Cerebellar cortex (tissue), 1 donor: ENCODE measurements around the gene AICDA.
"Not testable (repeated sequence)": the region's sequence is repeated elsewhere in the genome, so short reads cannot be mapped to it uniquely, and the experiment has no call there.

Experiments used
- DNase-seq: peaks from one replicate; pipeline ENCODE4 v3.0.0-alpha.2; 2015; ENCODE audit warnings: low spot score

The AICDA gene

DNA sequence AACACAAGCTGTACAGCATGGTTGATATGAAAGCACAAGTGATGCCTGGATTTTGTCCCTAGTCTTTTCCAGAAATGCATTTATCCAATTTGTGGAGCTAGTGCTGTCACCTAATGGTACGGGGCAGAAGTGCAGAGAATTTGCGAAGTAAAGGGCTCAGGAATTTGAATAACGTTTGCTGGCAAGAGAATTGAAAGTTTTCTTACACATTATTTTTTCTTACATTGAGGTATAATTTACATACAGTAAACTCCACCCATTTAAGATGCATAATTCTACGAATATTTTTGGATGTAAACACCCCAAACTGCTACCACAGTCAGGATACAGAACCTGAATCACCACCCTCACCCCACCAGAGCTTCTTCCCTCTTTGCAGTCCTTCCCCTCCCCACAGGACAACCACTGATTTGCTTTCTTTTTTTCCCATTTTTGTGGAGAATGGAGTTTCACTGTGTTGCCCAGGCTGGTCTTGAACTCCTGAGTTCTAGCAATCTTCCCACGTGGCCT is 3.5 kb downstream of the AICDA start:
- peak; percentile 36 for DNase-seq

DNA sequence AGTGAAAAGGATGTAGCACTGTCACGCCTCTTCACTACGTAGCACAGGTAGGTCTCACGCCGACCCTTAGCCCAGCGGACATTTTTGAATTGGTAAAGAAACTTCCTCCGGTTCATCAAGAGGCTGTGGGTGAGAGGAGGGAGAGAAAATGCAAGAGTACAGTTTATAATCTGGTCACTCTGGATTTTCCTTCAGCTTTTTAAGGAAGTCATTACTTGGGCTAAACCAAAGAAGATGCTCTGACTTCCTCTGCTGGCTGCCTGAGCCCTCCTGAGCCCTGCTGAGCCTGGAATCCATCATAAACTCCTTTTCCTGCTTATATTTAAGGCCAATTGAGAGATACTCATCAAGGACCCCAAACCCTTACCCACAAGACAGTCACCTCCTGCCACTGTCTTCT is 5.8 kb downstream of the AICDA start:
- DNase-seq: no peak

DNA sequence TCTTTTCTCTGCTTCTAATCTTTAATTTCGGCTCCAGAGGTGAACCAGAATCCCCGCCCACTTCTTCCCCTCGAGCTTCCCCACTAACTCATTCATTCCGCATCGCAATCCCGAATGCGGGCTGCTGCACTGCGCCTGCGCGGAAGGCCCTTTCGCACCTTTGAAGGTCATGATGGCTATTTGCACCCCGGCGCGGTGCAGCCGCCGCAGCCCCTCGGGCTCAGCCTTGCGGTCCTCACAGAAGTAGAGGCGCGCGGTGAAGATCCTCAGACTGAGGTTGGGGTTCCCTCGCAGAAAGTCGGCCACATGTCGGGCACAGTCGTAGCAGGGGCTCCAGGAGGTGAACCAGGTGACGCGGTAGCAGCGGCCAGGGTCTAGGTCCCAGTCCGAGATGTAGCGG is 7.6 kb downstream of the AICDA start:
- DNase-seq: no peak

DNA sequence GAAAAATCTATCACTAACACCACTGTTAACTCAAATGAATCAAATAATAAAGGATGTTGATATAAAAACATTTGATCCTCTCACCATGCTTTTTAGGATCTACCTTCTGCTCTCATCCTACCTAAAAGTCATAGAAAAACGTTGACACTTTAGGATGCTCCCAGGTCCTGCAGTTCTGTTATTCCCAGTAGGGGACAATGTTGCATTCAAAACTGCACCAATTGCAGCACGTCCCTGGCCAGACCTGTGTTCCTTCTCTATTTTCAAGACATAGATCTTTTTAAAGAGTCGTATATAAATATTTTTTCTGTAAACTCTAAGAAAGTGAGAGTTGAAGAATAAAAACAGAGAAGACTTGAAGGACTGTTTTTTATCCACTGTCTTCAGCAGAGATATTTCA is 8.8 kb downstream of the AICDA start:
- no peak for DNase-seq

DNA sequence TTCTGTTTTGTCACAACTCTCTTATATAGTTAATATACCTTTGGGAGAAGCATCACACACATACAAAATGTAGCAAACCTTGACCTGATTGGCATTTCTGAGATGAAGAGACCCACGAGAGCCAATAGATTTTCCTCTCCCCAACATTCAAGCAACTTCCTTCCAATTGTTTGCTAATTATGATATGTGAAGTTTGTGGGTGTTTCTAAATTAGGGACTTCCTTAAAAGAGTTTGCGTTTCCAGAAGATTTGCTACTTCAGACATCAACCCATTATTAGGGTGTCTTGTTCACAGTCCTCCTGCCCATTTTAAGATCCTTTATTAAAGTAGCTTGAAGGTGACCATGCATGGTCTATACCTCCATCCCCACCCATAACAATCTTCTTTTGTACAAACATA is 9.4 kb downstream of the AICDA start:
- DNase-seq: no peak

DNA sequence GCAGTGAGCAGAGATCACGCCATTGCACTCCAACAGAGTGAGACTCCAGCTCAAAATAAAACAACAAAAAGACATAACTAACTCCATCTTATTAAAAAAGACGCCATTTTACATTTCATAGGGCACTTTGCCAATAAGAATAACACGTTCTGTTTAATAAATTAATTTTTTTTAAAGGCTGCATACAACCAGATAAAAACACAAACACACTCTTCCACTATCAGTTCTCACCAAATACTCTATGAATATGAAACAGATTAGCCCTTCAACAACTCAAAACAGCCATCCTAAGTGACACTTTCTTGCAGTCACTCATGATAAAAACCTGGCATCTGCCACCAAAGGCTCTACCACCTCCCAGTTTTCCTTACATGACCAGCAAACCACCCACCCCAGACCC is 16.1 kb downstream of the AICDA start:
- DNase-seq: no peak

DNA sequence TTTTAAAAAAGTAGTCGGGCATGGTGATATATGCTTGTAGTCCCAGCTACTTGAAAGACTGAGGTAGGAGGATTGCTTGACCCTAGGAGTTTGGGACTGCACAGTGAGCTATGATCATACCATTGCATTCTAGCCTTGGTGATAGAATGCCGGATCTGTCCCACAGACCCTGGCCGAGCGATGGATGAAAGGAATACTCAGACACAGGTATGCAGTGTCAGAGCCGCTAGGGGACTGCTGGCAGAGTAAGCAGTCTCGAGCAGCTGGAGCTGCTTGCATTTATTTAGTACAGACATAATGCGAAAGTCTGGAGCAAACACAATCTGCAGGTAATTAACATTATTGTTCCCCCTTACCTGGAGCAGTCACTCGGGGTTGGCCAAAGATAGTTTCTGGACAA is 18.6 kb downstream of the AICDA start:
- DNase-seq: no peak

DNA sequence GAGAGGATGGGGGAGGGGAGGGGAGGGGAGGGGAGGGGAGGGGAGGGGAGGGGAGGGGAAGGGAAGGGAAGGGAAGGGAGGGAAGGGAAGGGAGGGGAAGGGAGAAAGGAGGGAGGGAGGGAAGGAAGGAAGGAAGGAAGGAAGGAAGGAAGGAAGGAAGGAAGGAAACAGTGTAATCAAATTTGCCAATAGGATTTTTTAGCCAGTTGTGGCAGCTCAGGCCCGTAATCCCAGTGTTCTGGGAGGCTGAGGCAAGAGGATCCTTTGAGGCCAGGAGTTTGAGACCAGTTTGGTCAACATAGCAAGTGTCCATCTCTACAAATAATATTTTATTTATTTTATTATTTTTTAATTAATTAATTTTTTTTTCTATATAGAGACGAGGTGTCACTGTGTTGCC is 19.4 kb downstream of the AICDA start:
- DNase-seq: no peak

DNA sequence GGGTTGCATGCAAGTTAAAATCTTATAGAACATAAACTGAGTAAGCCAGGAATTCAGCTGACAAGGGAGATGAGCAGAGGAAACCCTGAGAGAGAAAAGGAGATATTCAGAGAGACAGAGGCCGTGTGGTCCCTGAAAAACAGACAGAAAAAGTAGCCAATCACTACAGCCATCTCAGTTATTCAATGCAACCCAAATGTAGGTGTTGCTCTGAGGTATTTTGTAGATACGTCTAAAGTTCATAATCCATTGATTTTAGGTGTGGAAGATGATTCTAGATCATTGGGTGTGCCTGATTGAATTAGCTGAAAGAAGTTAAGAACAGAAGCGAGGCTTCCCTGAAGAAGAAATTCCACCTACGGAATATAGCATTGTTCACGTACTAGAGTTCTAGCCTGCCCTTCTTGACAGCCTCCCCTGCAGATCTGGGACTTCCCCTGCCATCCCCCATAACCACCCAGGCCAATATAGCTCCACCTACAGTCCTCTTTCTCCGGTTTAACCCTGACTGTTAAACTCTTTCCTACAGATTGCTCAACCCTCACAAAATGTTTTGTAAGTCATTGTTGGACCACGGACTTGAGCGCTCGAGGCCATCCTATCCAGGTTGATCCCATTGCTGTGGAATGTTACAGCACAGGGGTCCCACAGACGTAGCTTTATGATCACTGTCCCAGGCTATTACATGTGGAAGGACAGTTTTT is 21.7 kb downstream of the AICDA start:
- no peak for DNase-seq

DNA sequence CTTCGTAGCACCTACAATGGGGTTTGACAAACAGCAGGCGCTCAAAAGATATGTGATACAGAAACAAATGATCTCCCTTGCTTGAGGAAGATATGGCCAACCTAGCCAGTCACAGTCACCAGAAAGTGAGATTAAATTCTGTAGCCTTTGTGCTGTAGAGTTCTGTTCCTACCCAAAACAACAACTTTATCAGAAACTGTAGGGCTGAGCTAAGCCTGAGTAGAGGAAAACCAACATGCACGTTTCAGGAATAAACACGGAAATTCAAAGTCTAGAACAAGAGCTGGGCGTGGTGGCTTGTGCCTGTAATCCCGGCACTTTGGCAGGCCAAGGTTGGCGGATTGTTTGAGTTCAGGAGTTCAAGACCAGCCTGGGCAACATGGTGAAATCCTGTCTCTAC is 23.0 kb downstream of the AICDA start:
- DNase-seq: no peak

DNA sequence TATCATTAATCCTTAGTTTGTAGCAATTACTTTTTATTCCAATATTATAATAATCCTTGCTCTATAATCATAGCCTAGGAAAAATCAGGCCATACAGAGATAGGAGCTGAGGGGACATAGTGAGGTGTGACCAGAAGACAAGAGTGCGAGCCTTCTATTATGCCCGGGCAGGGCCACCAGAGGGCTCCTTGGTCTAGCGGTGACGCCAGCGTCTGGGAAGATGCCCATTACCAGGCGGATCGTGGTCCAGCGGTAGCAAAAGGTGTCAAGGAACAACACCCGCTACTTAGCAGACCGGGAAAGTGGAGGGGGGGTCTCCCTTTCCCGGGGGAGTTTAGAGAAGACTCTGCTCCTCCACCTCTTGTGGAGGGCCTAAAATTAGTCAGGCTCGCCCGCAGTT is 28.2 kb downstream of the AICDA start:
- DNase-seq: not testable (repeated sequence)

DNA sequence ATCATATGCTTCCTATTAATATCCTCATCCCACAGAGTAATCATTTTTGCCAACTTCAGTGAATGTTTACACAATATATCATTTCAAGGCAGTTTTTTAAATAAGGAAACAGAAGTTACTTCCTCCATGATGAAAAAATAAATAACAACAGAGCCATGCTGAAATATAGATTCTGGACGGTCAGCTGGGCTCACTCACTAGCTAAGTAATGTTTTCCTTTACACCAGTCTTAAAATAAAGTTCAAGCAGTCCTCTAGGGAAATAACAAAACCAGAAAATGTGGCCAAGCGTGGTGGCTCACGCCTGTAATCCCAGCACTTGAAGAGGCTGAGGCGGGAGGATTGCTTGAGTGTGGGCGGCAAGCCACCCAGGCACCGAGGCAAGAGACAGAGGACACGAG is 28.7 kb downstream of the AICDA start:
- DNase-seq: no peak

DNA sequence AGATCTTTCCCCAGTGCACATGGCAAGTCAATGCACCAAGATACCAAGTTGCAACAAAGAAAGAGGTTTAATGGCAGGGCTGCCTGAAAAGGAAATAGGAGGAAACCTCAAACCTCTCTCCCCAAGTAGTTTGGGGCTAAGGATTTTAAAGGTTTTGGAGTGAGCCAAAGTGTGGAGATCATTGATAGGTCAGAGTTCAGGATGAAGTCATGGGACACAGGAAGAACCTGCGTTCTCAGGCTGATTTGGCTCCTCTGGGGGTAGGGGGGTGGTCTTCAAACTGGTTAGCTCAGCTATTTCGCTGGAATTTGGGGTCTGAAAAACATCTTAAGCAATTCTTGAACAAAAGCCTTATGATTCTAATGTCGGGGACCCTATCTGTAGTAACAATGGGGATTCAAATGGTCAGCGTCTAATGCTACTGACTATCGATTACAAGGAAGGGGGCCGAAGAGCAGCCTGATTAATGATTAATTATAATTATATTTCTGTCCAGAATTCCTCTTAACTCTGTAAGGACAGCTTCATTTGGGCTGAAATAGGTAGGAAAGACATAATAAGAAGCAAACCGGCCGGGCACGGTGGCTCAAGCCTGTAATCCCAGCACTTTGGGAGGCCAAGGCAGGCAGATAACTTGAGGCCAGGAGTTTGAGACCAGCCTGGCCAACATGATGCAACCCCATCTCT is 31.4 kb downstream of the AICDA start:
- DNase-seq: no peak

DNA sequence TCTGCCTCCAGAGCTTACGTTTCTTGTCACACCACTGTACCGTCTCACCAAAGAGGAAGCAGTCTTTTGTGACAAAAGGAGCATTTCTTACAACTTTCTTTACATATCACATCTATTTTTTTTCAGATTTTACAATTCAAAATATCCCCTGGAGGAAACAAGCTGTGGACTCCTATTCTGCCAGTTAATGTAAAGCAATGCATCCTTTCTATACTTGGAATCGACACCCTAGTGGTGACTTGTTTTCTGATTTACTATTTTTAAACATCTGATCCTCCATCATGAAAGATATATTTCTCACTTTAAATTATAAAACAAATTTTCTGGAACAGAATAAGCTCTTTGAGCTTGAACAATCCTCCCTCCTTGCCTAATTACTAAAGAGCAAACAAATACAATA is 34.8 kb downstream of the AICDA start:
- DNase-seq: no peak

DNA sequence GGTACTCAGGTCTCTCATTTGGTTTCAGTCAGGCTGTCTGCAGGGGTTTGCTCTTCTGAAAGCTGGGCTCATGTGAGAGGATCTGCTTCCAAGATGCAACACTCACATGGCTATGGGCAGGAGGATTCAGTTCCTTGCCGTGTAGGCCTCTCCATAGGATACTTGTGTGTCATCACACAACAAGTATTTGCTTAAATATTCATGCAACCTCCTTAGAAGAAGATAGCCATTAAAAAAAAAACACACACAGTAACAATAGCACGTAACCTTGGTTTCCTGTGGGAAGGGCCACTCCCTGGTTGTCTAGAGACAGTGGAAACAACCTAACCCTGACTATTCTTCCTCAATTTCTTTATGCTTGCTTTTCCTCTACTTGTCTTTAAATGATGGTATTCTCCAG is 40.2 kb downstream of the AICDA start:
- no peak for DNase-seq

DNA sequence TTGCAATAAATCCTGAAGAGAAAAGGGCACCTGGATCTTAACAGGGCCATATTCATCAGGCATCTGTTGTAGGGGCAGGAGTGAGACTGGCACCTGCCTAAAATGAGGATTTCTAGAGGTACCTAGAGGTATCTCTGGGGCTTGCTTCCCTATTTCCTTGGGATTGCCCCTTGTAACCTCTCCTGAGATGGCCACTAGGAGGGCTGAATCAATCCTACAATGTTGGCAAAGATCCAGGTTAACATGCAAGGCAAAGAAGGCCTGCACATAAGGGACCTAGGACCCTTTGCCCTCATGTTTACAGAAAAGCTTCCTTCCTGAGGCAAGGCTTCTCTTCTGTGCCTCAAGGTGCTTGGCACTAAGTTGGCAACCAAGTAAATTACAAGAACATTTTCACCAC is 46.1 kb downstream of the AICDA start:
- no peak for DNase-seq

DNA sequence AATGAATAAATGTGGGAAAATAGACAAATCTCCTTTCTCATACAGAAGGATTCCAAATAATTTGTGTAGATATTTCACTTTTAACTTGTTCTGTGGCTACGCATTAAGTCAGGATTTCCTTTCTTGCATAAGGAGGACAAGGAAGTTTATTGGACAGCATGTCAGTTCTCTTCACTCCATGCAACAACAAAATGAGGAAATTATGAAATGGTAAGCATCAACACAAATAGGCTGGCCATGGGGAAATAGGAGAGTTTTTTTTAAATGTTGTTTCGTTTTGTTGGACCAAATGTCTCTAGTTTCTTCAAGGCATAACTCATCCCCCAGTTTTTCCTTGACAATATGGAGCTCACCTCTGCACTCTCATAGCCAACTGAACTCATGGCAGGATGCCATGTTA is 46.6 kb downstream of the AICDA start:
- not testable (repeated sequence) for DNase-seq

DNA sequence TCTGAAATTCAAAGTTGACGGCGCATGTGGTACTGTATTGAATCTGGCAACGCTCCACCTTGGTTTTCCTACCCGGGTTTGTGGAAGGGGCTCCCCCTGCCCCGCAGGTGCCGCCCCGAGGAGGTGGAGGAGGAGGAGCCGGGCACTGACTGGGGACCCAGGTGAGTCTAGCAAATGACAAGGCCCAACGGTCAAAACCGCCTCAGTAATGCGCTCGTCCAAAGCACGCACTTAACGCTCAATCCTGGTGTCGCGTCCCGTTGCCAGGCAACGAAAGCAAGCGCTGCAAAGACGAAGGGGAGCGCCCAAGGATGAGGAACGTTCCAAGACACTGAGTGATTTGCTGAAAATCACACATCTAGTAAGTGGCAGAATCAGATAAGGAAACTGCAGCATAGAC is 48.0 kb downstream of the AICDA start:
- DNase-seq: no peak

DNA sequence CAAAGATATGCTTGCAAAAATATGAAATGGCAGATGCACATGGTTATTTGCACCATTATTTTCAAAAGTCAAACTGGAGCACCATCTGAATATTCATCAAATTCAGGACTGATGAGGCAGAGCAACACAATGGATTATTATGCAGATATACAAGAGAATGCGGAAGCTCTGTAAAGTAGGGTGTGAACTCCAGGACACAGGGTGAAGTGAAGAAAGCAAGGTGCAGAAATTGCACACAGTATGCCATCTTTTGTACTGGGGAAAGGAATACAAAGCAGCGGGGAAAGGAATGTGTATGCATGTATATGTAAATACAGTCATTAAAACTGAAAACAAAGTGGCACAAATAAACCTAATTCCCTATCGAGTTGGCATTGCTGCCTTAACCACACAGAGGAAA is 49.3 kb downstream of the AICDA start:
- no peak for DNase-seq

DNA sequence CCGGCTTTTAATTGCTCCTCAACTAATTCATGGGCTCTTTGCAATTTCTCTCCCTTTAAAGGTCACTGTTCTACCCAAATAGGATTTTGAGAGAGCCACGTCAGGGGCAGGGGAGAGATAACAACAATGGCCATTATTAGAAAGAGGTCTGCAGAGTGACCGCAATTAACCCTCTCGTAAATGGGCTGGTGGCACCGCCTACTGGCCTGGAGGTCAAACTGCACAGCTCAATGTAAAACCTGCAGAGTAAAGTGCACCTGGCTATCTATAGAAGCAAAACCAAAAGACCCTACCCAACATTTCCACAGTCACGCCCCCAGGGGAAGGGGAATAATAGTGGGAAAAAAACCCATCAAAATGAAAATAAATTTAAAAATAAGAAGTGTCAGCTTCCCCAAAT is 50.3 kb downstream of the AICDA start:
- DNase-seq: no peak

DNA sequence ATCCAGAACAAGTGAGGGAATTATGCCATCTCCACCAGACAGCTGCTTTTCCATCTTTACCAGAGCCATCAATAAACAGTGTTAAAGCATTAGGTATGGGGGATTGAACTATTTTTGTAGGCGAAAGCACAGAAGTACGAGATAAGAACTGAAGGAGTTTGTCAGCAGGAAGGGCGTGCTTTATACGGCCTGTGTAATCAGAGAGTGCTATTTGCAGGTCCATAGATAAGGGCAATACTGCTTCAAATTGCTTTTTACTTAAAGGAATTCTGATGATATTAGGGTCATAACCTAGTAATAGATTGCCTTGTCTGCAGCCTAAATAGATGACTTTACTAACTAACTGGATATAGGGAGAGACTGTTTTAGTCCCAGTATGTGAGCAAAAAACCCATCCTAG is 51.6 kb downstream of the AICDA start:
- no peak for DNase-seq

DNA sequence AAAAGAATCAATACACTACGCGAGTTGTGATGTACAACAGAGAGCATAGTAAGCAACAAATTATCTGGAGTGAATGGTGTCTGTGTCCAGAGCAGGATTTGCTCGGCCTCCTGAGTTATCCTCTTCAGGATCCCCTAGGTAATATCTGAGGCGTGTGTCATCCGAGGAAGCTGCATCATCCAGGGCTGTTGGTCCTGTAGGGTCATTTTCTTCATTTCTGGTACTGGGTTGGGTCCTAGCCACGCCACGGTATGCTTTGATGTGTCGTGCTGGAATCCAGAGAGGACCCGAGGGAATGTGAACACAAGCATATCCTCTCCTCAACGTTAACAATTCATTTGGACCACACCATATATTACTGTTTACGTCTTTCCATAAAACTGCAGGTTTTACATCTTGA is 53.0 kb downstream of the AICDA start:
- DNase-seq: no peak

DNA sequence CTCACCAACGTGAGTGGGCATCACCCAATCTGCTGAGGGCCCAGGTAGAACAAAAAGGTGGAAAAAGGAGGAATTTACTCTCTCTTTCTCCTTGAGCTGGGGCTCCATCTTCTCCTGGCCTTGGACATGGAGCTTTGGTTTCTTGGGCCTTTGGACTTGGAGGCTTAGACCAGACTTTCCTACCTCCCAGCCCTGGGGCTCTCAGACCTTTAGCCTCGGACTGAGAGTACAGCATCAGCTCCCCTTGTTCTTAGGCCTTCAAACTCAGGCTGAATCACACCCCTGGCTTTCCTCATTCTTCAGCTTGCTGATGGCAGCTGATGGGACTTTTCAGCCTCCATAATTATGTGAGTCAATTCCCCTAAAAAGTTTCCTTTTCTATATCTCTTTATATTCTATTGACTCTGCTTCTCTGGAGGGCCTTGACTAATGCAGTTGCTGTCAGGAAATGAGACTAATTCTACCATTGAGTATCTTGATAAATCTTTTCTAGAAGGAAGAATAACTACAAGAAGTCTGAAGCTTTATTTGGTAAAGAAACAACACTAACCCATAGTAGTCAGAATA is 56.0 kb downstream of the AICDA start:
- DNase-seq: no peak
